ENCODE measurements around the gene MMP7. TPM values are rescaled to one million over a fixed set of nuclear protein-coding genes. Genes with fewer than 3 reads are reported as not detected.

MMP7 gene
- total RNA-seq, 2 donors from 2014 or later = not detected

- no peak for ATAC-seq
- intact Hi-C loops (cut with DNase I, micrococcal nuclease) = no loop called here
- DNase-seq = no peak
Measured at GRCh38 chr11:102546427-102546826, 15.9 kb upstream of the MMP7 start.

- intact Hi-C loops (cut with DNase I, micrococcal nuclease) = no loop called here
- ATAC-seq (no peak), DNase-seq (no peak)
Measured at GRCh38 chr11:102545701-102546100, 15.2 kb upstream of the MMP7 start.

- DNase-seq = no peak
- ATAC-seq = no peak
- intact Hi-C loops (cut with DNase I, micrococcal nuclease) = no loop called here
Measured at GRCh38 chr11:102544594-102544993, 14.0 kb upstream of the MMP7 start.

GRCh38 chr11:102539567-102539966 lies 9.0 kb upstream of the MMP7 start:
- DNase-seq (no peak), ATAC-seq (no peak)

DNA sequence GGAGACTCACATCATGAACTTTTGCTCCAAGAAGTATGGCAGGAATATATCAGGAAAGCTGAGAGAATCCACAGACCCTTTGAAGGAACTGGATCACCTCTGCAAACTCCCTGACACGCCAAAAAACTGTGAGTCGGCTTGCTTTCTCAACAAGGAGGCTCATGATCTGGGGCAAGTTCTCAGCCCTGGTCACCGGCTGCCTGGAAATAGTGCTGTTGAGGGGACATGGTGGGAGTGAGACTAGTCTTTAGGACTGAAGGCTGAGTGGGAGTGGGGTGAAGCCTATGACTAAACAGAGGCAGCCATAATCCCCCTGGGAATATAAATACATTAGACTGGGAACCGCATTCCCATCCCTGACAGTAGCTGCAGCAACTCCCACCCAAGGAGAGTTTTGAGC lies 8.4 kb upstream of the MMP7 start:
- intact Hi-C loops (cut with DNase I, micrococcal nuclease) = no loop called here

More at GRCh38 chr11:102539567-102539966, 9.0 kb upstream of the MMP7 start:
- intact Hi-C loops (cut with DNase I, micrococcal nuclease) = no loop called here

DNA sequence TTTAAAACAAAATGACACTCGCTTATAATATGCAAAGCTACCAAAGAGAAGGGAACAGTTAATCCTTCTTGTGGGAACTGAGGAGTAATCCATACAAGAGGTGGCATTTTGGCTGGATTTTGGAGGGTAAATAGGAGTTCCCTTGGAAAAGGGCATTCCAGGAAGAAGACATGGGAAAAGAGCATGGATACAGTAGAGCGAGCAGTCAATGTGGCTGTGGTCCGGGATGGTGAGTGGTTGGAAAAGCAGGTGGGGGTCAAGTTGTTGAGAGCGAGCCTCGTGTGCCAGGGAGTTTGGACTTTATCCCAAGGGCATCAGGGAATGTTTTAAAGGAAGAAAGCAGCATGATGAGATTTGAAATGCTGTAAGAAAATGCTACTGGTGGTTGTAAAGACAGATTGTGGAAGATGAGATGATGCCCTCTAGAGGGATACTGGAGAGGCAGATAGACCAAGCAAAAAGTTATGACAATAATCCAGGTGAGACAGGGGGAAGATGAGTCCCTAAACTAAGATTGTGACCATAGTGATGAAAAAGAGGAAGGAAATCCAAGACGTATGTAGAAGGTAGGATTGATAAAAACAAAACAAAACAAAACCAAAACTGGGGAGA lies 3.8 kb upstream of the MMP7 start:
- intact Hi-C loops (cut with DNase I, micrococcal nuclease) = no loop called here
- DNase-seq = no peak
- ATAC-seq = no peak

More for the DNA sequence above, 8.4 kb upstream of the MMP7 start:
- ATAC-seq = no peak
- DNase-seq = no peak

GRCh38 chr11:102528618-102529017 lies 1.9 kb downstream of the MMP7 start:
- no peak for DNase-seq
- intact Hi-C loops (cut with DNase I, micrococcal nuclease) = no loop called here
- ATAC-seq = no peak

DNA sequence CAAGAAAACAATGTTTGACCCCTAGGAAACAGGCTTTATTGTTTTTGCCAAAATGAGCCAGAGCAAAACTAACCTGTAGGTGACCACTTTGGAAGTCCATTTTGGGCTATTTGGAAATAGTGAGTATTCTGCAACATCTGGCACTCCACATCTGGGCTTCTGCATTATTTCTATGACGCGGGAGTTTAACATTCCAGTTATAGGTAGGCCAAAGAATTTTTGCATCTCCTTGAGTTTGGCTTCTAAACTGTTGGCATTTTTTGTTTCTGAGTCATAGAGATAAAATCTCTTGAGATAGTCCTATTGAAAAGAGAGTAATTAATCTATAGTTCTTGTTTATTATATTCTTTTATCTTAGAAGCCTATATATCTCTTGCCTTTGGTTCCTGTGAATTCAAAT lies 2.9 kb downstream of the MMP7 start:
- intact Hi-C loops (cut with DNase I, micrococcal nuclease) = no loop called here
- ATAC-seq (no peak), DNase-seq (no peak)

GRCh38 chr11:102527041-102527440 lies 3.5 kb downstream of the MMP7 start:
- DNase-seq (no peak), ATAC-seq (no peak)
- intact Hi-C loops (cut with DNase I, micrococcal nuclease) = no loop called here

DNA sequence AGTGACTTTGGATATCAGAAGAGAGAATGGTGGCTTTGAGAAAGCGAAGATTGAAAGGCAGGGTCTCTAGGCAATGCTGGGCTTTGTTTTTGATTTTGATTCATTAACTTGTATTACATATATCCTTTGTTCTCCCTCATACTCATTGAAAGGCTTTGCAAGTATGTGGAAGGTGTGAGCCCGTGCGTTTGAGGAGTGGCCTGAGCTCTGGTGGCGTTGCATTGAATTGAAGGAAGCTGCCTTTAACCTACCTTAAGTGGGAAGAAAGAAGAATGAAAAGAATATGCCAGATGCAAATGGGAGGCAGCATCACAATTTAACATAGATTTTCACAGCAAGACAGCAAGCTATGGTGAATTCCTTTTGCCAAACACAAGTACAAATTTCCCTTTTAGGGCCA lies 6.7 kb downstream of the MMP7 start:
- no peak for ATAC-seq
- intact Hi-C loops (cut with DNase I, micrococcal nuclease) = no loop called here
- no peak for DNase-seq

DNA sequence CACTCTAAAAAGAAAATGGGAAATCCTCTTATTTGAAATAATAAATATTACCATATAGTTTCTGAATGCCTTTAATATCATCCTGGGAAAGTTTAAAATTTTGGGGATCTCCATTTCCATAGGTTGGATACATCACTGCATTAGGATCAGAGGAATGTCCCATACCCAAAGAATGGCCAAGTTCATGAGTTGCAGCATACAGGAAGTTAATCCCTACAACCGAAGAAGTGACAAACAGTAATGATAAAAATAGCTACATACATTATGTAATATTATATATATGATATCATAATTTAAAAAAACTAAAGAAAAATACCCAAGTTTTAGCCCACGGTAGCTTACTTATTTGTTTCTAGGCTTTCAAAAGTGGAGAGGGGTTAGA lies 7.4 kb downstream of the MMP7 start:
- intact Hi-C loops (cut with DNase I, micrococcal nuclease) = no loop called here
- ATAC-seq (no peak), DNase-seq (no peak)

DNA sequence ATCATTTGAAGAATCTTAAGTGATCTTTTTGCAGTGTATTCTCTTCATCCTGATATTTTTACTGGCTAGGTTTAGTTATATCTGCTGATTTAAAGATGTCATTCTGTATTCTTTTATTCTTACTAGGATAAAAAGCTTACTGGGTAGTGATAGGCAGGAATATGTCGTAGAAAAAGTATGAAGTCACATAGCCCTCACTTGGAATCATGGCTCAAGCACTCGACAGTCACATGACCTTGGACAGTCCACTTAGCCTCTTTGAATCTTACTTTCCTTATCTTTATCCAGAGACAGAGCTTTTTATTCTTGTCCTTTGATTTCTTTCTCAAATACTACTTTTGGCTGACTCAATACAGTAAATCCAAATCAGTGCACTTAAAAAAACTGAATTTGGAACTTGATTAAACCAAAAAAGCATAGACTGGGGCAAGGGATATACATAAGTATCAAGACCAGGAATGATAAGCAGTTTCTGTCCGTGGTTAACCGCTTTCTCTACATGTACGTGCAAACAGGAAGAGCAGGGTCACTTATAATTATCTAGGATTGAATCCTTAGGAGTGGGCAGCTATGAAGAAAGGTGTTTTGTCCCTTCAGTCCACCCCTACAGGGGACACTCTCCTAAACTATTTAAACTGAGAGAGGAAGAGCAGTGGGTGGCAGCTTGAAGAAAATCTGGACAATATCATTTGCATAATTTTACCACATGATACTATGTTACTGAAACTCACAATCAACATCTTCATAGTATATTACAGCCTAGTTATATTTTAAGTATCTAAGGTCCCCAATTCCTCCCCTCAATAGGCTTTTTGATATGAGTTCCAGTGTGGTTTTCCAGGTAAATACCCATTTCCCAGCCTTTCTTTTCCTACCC lies 8.0 kb downstream of the MMP7 start:
- intact Hi-C loops (cut with DNase I, micrococcal nuclease) = no loop called here
- ATAC-seq (no peak), DNase-seq (no peak)

DNA sequence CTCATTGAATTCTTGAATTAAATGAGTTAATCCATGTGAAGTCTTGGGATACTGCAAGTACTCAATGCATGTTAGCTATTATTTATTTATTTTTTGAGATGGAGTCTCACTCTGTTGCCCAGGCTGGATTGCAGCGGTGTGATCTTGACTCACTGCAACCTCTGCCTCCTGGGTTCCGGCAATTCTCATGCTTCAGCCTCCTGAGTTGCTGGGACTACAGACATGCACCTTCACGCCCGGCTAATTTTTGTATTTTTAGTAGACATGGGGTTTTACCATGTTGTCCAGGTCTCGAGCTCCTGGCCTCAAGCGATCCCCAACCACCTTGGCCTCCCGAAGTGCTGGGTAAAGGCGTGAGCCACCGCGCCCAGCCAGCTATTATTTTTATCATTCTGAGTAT lies 9.4 kb downstream of the MMP7 start:
- ATAC-seq (no peak), DNase-seq (no peak)
- intact Hi-C loops (cut with DNase I, micrococcal nuclease) = no loop called here

GRCh38 chr11:102520514-102520913 lies 10.0 kb downstream of the MMP7 start:
- intact Hi-C loops (cut with DNase I, micrococcal nuclease) = no loop called here
- ATAC-seq = no peak
- DNase-seq = no peak

- intact Hi-C loops (cut with DNase I, micrococcal nuclease) = no loop called here
- no peak for ATAC-seq
- no peak for DNase-seq
Measured at GRCh38 chr11:102518296-102519094, 12.1 kb downstream of the MMP7 start.

GRCh38 chr11:102517670-102518069 lies 12.9 kb downstream of the MMP7 start:
- intact Hi-C loops (cut with DNase I, micrococcal nuclease) = no loop called here
- DNase-seq (no peak), ATAC-seq (no peak)

GRCh38 chr11:102516179-102516578 lies 14.4 kb downstream of the MMP7 start:
- no peak for ATAC-seq
- intact Hi-C loops (cut with DNase I, micrococcal nuclease) = no loop called here
- DNase-seq = no peak

DNA sequence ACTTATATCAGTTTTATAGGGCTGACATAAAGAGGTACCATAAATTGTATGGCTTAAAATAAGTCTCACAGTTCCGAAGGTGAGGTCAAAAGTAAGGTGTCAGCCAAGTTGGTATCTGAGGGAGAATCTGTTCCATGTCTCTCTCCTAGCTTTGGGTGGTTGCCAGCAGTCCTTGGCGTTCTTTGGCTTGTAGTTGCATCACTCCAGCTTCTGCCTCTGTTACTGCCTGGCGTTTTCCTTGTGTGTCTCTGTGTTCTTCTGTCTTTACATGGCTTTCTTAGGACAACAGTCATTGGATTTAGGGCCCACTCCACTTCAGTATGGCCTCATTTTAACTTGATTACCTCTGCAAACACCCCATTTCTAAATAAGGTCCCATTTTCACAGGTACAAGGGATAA lies 16.7 kb downstream of the MMP7 start:
- peak; percentile 49 for ATAC-seq
- intact Hi-C loops (cut with DNase I, micrococcal nuclease) = no loop called here
- DNase-seq = peak; percentile 54 to 71

GRCh38 chr11:102510439-102511135 lies 20.0 kb downstream of the MMP7 start:
- DNase-seq = no peak
- intact Hi-C loops (cut with DNase I, micrococcal nuclease) = no loop called here
- no peak for ATAC-seq

All from left colon (tissue), 2 donors.